GM23338 (cell line): ENCODE results near the gene TTYH1. TPM values are rescaled to one million over a fixed set of nuclear protein-coding genes. Genes with fewer than 3 reads are reported as not detected.

Experiments
- ATAC-seq: fragments of 200-7000 bp; cut with Tn5 transposase; 3 replicates; pipeline ENCODE4 v1.9.1; 2020
- DNase-seq: peaks from one replicate; pipeline ENCODE4 v3.0.0-alpha.2; 2015; ENCODE audit warnings: low spot score
- H2AFZ ChIP-seq: fragments of 200-600 bp; sonication (generic); 2 replicates; pipeline ENCODE4 v1.8.0; 2016; ENCODE audit warnings: antibody characterized with exemption, mild to moderate bottlenecking, moderate library complexity
- H3F3A ChIP-seq: fragments of 200-600 bp; sonication (generic); replicated peaks from 2 replicates; pipeline ENCODE4 v1.8.0; 2017; ENCODE audit warnings: antibody characterized with exemption, mixed run types, low read depth
- H3K27ac ChIP-seq: fragments of 200-600 bp; sonication (generic); 2 replicates; pipeline ENCODE4 v1.6.1; 2016; ENCODE audit warnings: low read depth
- H3K27me3 ChIP-seq: fragments of 200-600 bp; sonication (generic); 2 replicates; pipeline ENCODE4 v1.8.0; 2016; ENCODE audit warnings: mild to moderate bottlenecking, mixed run types, moderate library complexity; ENCODE audit not compliant: insufficient read depth
- H3K36me3 ChIP-seq: fragments of 200-600 bp; sonication (generic); 2 replicates; pipeline ENCODE4 v1.8.0; 2016; ENCODE audit warnings: mild to moderate bottlenecking; ENCODE audit not compliant: insufficient read depth
- H3K4me1 ChIP-seq: fragments of 200-600 bp; sonication (generic); 2 replicates; pipeline ENCODE4 v1.8.0; 2016; ENCODE audit warnings: mild to moderate bottlenecking, moderate library complexity; ENCODE audit not compliant: insufficient read depth
- H3K4me2 ChIP-seq: fragments of 200-600 bp; sonication (generic); 2 replicates; pipeline ENCODE4 v1.7.1; 2017; ENCODE audit warnings: mixed run types
- H3K4me3 ChIP-seq: fragments of 200-600 bp; sonication (generic); 2 replicates; pipeline ENCODE4 v1.6.1; 2016; ENCODE audit warnings: mixed run types
- H3K79me2 ChIP-seq: fragments of 200-600 bp; sonication (generic); replicated peaks from 2 replicates; pipeline ENCODE4 v1.8.0; 2017; ENCODE audit warnings: mild to moderate bottlenecking; ENCODE audit not compliant: insufficient read depth
- H3K9me2 ChIP-seq: fragments of 200-600 bp; sonication (generic); 2 replicates; pipeline ENCODE4 v1.8.0; 2017; ENCODE audit not compliant: insufficient read depth
- H4K20me1 ChIP-seq: fragments of 200-600 bp; sonication (generic); replicated peaks from 2 replicates; pipeline ENCODE4 v1.8.0; 2017; ENCODE audit warnings: mild to moderate bottlenecking; ENCODE audit not compliant: insufficient read depth
- H3K27ac Mint-ChIP-seq: 2 replicates; pipeline ENCODE4 v1.8.0; 2020; ENCODE audit warnings: inconsistent platforms, mild to moderate bottlenecking, moderate library complexity, mixed read lengths
- H3K27me3 Mint-ChIP-seq: 3 replicates; pipeline ENCODE4 v1.8.0; 2022; ENCODE audit warnings: low read depth, mild to moderate bottlenecking, moderate library complexity, mixed read lengths, inconsistent platforms; ENCODE audit not compliant: insufficient read depth, poor library complexity
- H3K36me3 Mint-ChIP-seq: 3 replicates; pipeline ENCODE4 v1.8.0; 2021; ENCODE audit warnings: low read depth, mild to moderate bottlenecking, inconsistent platforms, moderate library complexity, mixed read lengths
- H3K4me1 Mint-ChIP-seq: 3 replicates; pipeline ENCODE4 v1.8.0; 2020; ENCODE audit warnings: mild to moderate bottlenecking, inconsistent platforms, mixed read lengths
- H3K4me3 Mint-ChIP-seq: 3 replicates; pipeline ENCODE4 v1.8.0; 2021; ENCODE audit warnings: moderate library complexity, mild to moderate bottlenecking, inconsistent platforms, mixed read lengths
- H3K9me3 Mint-ChIP-seq: 3 replicates; pipeline ENCODE4 v1.8.0; 2020; ENCODE audit warnings: moderate library complexity, mild to moderate bottlenecking, inconsistent platforms, mixed read lengths
- CREB1 ChIP-seq: fragments of 250-450 bp; sonication (Bioruptor Pico); IDR thresholded peaks from 2 replicates; pipeline ENCODE4 v1.5.0; 2020; ENCODE audit warnings: low read depth, mild to moderate bottlenecking, moderate library complexity
- ETS1 ChIP-seq: IDR thresholded peaks from 2 replicates; pipeline ENCODE4 v1.6.1; 2016; ENCODE audit warnings: antibody characterized with exemption
- EZH2 ChIP-seq: fragments of 200-600 bp; sonication (generic); IDR thresholded peaks from one replicate; pipeline ENCODE4 v1.8.0; 2017; ENCODE audit warnings: antibody characterized with exemption, mild to moderate bottlenecking, low read depth; ENCODE audit not compliant: unreplicated experiment
- JUNB ChIP-seq: IDR thresholded peaks from one replicate; pipeline ENCODE4 v1.6.1; 2016; ENCODE audit warnings: antibody characterized with exemption; ENCODE audit not compliant: unreplicated experiment
- NANOG ChIP-seq: IDR thresholded peaks from 2 replicates; pipeline ENCODE4 v1.6.1; 2016; ENCODE audit warnings: antibody characterized with exemption, borderline replicate concordance
- POLR2AphosphoS5 ChIP-seq: IDR thresholded peaks from 2 replicates; pipeline ENCODE4 v1.6.1; 2016; ENCODE audit warnings: antibody characterized with exemption, low read depth
- REST ChIP-seq: IDR thresholded peaks from one replicate; pipeline ENCODE4 v1.6.1; 2018; ENCODE audit warnings: antibody characterized with exemption; ENCODE audit not compliant: unreplicated experiment
- STAT1 ChIP-seq: IDR thresholded peaks from one replicate; pipeline ENCODE4 v1.6.1; 2016; ENCODE audit warnings: antibody characterized with exemption; ENCODE audit not compliant: unreplicated experiment
- ZNF114 ChIP-seq: fragments of 250-450 bp; sonication (Bioruptor Pico); IDR thresholded peaks from 2 replicates; pipeline ENCODE4 v1.5.0; 2020; ENCODE audit warnings: mild to moderate bottlenecking, moderate library complexity
- ZNF331 ChIP-seq: fragments of 250-450 bp; sonication (Bioruptor Pico); IDR thresholded peaks from 2 replicates; pipeline ENCODE4 v1.5.0; 2020; ENCODE audit warnings: low read depth, mild to moderate bottlenecking, moderate library complexity
- polyA plus RNA-seq: library from polyadenylated mRNA; unstranded; fragments of >200 nt; fragmentation: Nextera tagmentation; extraction: Ambion mirVana; gene quantifications from 2 replicates; pipeline ENCODE4 v1.2.1, GENCODE V29; 2016
- total RNA-seq: library from RNA; depleted of rRNA; stranded (reverse); fragments of >200 nt; shearing (Covaris generic); gene quantifications from 2 replicates; pipeline ENCODE4 v1.2.3, GENCODE V29; 2014
- TF ChIP-seq, protein P1 (sequence below): fragments of 250-450 bp; sonication (Bioruptor Pico); IDR thresholded peaks from 2 replicates; pipeline ENCODE4 v1.5.0; 2020; ENCODE audit warnings: mild to moderate bottlenecking, moderate library complexity

Gene TTYH1
- total and polyA plus RNA-seq, 2 experiments from 2014 or later = 18.2 to 40.8 TPM

DNA sequence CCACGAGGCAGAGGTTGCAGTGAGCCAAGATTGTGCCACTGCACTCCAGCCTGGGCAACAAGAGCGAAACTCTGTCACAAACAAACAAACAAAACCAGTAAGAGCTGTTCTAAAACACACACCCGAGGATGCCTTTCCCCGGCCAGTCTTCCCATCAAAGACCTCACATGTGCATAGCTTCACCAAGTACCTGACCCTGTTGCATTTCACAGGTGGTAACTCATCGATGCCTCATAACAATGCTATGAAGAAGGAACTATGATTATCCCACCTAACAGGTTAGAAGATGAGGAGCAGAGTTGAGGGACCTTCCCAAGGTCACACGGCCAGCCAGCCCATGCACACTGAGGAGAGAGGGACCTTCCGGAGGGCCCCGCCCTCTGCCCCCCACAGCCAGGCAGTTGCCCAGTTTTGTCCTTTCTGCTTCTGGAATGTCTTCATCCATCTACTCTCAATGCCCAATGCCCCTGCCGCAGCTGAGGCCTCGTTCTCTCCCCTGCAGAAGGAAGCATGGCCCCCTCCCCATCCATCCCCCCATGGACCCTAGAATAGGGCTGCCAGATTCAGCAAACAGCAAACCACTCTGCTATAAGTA lies 17.0 kb downstream of the TTYH1 start:
- no peak for ATAC-seq

More for the DNA sequence above, 17.0 kb downstream of the TTYH1 start:
- Histone ChIP-seq H3F3A (no peaks in the 10 kb centered on the region), H3K36me3 (no peaks in the 10 kb centered on the region), H3K27me3 (0 out of 2 replicates have a peak, but pooled peaks cover 3% of the 10 kb centered on the region), H3K27ac (no peak overlapping the region), H3K4me3 (no peak overlapping the region), H3K4me2 (no peak overlapping the region), H2AFZ (no peak overlapping the region), H3K9me2 (no peaks in the 10 kb centered on the region), H3K79me2 (no peaks in the 10 kb centered on the region), H4K20me1 (no peaks in the 10 kb centered on the region; the same call in 1 of the 2 replicates), H3K4me1 (peaks cover 25% of the 10 kb centered on the region)
- Mint-ChIP-seq H3K27ac (no peak overlapping the region), H3K4me3 (no peak overlapping the region), H3K9me3 (no peaks in the 10 kb centered on the region; the same call in 2 of the 3 replicates), H3K27me3 (peaks cover 35% of the 10 kb centered on the region), H3K36me3 (peaks cover 13% of the 10 kb centered on the region), H3K4me1 (peaks cover 42% of the 10 kb centered on the region)
- TF ChIP-seq ZNF114 (CRISPR knock-in tag) (no peak), STAT1 (no peak), ETS1 (no peak), CREB1 (CRISPR knock-in tag) (no peak), NANOG (no peak), REST (no peak), ZNF331 (no peak), JUNB (no peak), EZH2 (no peak), POLR2AphosphoS5 (no peak)
- TF ChIP-seq, protein P1, sequence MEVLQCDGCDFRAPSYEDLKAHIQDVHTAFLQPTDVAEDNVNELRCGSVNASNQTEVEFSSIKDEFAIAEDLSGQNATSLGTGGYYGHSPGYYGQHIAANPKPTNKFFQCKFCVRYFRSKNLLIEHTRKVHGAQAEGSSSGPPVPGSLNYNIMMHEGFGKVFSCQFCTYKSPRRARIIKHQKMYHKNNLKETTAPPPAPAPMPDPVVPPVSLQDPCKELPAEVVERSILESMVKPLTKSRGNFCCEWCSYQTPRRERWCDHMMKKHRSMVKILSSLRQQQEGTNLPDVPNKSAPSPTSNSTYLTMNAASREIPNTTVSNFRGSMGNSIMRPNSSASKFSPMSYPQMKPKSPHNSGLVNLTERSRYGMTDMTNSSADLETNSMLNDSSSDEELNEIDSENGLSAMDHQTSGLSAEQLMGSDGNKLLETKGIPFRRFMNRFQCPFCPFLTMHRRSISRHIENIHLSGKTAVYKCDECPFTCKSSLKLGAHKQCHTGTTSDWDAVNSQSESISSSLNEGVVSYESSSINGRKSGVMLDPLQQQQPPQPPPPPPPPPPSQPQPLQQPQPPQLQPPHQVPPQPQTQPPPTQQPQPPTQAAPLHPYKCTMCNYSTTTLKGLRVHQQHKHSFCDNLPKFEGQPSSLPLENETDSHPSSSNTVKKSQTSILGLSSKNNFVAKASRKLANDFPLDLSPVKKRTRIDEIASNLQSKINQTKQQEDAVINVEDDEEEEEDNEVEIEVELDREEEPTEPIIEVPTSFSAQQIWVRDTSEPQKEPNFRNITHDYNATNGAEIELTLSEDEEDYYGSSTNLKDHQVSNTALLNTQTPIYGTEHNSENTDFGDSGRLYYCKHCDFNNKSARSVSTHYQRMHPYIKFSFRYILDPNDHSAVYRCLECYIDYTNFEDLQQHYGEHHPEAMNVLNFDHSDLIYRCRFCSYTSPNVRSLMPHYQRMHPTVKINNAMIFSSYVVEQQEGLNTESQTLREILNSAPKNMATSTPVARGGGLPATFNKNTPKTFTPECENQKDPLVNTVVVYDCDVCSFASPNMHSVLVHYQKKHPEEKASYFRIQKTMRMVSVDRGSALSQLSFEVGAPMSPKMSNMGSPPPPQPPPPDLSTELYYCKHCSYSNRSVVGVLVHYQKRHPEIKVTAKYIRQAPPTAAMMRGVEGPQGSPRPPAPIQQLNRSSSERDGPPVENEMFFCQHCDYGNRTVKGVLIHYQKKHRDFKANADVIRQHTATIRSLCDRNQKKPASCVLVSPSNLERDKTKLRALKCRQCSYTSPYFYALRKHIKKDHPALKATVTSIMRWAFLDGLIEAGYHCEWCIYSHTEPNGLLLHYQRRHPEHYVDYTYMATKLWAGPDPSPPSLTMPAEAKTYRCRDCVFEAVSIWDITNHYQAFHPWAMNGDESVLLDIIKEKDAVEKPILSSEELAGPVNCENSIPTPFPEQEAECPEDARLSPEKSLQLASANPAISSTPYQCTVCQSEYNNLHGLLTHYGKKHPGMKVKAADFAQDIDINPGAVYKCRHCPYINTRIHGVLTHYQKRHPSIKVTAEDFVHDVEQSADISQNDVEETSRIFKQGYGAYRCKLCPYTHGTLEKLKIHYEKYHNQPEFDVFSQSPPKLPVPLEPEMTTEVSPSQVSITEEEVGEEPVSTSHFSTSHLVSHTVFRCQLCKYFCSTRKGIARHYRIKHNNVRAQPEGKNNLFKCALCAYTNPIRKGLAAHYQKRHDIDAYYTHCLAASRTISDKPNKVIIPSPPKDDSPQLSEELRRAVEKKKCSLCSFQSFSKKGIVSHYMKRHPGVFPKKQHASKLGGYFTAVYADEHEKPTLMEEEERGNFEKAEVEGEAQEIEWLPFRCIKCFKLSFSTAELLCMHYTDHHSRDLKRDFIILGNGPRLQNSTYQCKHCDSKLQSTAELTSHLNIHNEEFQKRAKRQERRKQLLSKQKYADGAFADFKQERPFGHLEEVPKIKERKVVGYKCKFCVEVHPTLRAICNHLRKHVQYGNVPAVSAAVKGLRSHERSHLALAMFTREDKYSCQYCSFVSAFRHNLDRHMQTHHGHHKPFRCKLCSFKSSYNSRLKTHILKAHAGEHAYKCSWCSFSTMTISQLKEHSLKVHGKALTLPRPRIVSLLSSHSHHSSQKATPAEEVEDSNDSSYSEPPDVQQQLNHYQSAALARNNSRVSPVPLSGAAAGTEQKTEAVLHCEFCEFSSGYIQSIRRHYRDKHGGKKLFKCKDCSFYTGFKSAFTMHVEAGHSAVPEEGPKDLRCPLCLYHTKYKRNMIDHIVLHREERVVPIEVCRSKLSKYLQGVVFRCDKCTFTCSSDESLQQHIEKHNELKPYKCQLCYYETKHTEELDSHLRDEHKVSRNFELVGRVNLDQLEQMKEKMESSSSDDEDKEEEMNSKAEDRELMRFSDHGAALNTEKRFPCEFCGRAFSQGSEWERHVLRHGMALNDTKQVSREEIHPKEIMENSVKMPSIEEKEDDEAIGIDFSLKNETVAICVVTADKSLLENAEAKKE (CRISPR knock-in tag) = no peak
- no peak for DNase-seq
